ENCODE results near the gene WDR45B. TPM values are rescaled to one million over a fixed set of nuclear protein-coding genes. Genes with fewer than 3 reads are reported as not detected.

Gene WDR45B
- total RNA-seq = 10 to 100 TPM; 33.5 to 36.4 TPM

GRCh38 chr17:82648165-82648668 is at the start of gene WDR45B:
TSS of gene WDR45B (minus strand) at chr17:82648444. CDS start at chr17:82648340, 104 bp downstream.
- Mint-ChIP-seq H3K9me3 (no peaks in the 10 kb centered on the region), H3K4me1 (peaks cover 22% of the 10 kb centered on the region), H3K36me3 (ENCODE audit: low read depth) (peaks cover 11% of the 10 kb centered on the region), H3K27ac (peak within 1 kb of the TSS; percentile 82), H3K27me3 (no peaks in the 10 kb centered on the region), H3K4me3 (peak within 1 kb of the TSS; percentile 81)
- POLR2A ChIA-PET = no interaction called here
- DNase-seq = peak; percentile 88
- CTCF ChIA-PET = no interaction called here

GRCh38 chr17:82697808-82698064 is 49.5 kb upstream of the WDR45B start:
- peak overlapping the region; percentile 49 for H3K4me3 Mint-ChIP-seq
- peaks cover 9% of the 10 kb centered on the region for H3K36me3 Mint-ChIP-seq (ENCODE audit: low read depth)
- no peak overlapping the region for H3K27ac Mint-ChIP-seq
- DNase-seq = no peak
- H3K9me3 Mint-ChIP-seq = peaks cover 9% of the 10 kb centered on the region
- H3K4me1 Mint-ChIP-seq = peaks cover 5% of the 10 kb centered on the region
- H3K27me3 Mint-ChIP-seq = peaks cover 12% of the 10 kb centered on the region
- CTCF ChIA-PET = interaction anchor here (0.8 kb wide), 1 partner anchor 19 kb away, joined by 3 read pairs; no protein-coding TSS in a partner anchor
- POLR2A ChIA-PET = no interaction called here

- peaks cover 11% of the 10 kb centered on the region for H3K36me3 Mint-ChIP-seq (ENCODE audit: low read depth)
- peaks cover 12% of the 10 kb centered on the region for H3K27me3 Mint-ChIP-seq
- H3K4me1 Mint-ChIP-seq = peaks cover 5% of the 10 kb centered on the region
- peak overlapping the region; percentile 49 for H3K4me3 Mint-ChIP-seq
- no peak for DNase-seq
- peaks cover 9% of the 10 kb centered on the region for H3K9me3 Mint-ChIP-seq
- ChIA-PET CTCF (interaction anchor here (0.6 to 0.8 kb wide), 2 partner anchors 20 to 22 kb away, joined by 3 to 10 read pairs; no protein-coding TSS in a partner anchor), POLR2A (no interaction called here)
- H3K27ac Mint-ChIP-seq = no peak overlapping the region
Measured at GRCh38 chr17:82696916-82697807, 48.9 kb upstream of the WDR45B start.

- Mint-ChIP-seq H3K36me3 (ENCODE audit: low read depth) (peaks cover 11% of the 10 kb centered on the region), H3K27me3 (peaks cover 12% of the 10 kb centered on the region), H3K4me3 (no peak overlapping the region), H3K27ac (no peak overlapping the region), H3K9me3 (peaks cover 9% of the 10 kb centered on the region), H3K4me1 (peaks cover 5% of the 10 kb centered on the region)
- POLR2A ChIA-PET = no interaction called here
- no peak for DNase-seq
- CTCF ChIA-PET = interaction anchor here (0.6 kb wide), 2 partner anchors 21 to 26 kb away, joined by 3 to 10 read pairs; no protein-coding TSS in a partner anchor
Measured at GRCh38 chr17:82696259-82696658, 48.0 kb upstream of the WDR45B start.

- Mint-ChIP-seq H3K9me3 (peaks cover 9% of the 10 kb centered on the region), H3K27me3 (peaks cover 12% of the 10 kb centered on the region), H3K4me3 (no peak overlapping the region), H3K36me3 (ENCODE audit: low read depth) (peaks cover 13% of the 10 kb centered on the region), H3K4me1 (peaks cover 5% of the 10 kb centered on the region), H3K27ac (no peak overlapping the region)
- ChIA-PET POLR2A (no interaction called here), CTCF (interaction anchor here (0.6 to 0.7 kb wide), 3 partner anchors 171 to 733 kb away, joined by 3 read pairs; no protein-coding TSS in a partner anchor)
- no peak for DNase-seq
Measured at GRCh38 chr17:82694647-82695046, 46.4 kb upstream of the WDR45B start.

GRCh38 chr17:82693168-82693867 is 45.1 kb upstream of the WDR45B start:
- H3K27ac Mint-ChIP-seq = no peak overlapping the region
- peaks cover 9% of the 10 kb centered on the region for H3K9me3 Mint-ChIP-seq
- peaks cover 12% of the 10 kb centered on the region for H3K27me3 Mint-ChIP-seq
- H3K4me3 Mint-ChIP-seq = no peak overlapping the region
- no peak for DNase-seq
- POLR2A ChIA-PET = no interaction called here
- peaks cover 13% of the 10 kb centered on the region for H3K36me3 Mint-ChIP-seq (ENCODE audit: low read depth)
- peaks cover 5% of the 10 kb centered on the region for H3K4me1 Mint-ChIP-seq
- CTCF ChIA-PET = no interaction called here

- Mint-ChIP-seq H3K27ac (no peak overlapping the region), H3K4me3 (no peak overlapping the region), H3K36me3 (ENCODE audit: low read depth) (peaks cover 13% of the 10 kb centered on the region), H3K9me3 (peaks cover 9% of the 10 kb centered on the region), H3K4me1 (peaks cover 4% of the 10 kb centered on the region), H3K27me3 (peaks cover 10% of the 10 kb centered on the region)
- POLR2A ChIA-PET = no interaction called here
- no peak for DNase-seq
- CTCF ChIA-PET = no interaction called here
Measured at GRCh38 chr17:82692268-82692667, 44.0 kb upstream of the WDR45B start.

GRCh38 chr17:82691714-82692113 is 43.5 kb upstream of the WDR45B start:
- Mint-ChIP-seq H3K4me1 (no peaks in the 10 kb centered on the region), H3K27me3 (peaks cover 5% of the 10 kb centered on the region), H3K9me3 (peaks cover 9% of the 10 kb centered on the region), H3K4me3 (no peak overlapping the region), H3K27ac (no peak overlapping the region), H3K36me3 (ENCODE audit: low read depth) (peaks cover 13% of the 10 kb centered on the region)
- CTCF ChIA-PET = interaction anchor here (1.3 kb wide), 1 partner anchor 14 kb away, joined by 3 read pairs; no protein-coding TSS in a partner anchor
- DNase-seq = no peak
- POLR2A ChIA-PET = no interaction called here

GRCh38 chr17:82690786-82691489 is 42.7 kb upstream of the WDR45B start:
- no peak for DNase-seq
- no peaks in the 10 kb centered on the region for H3K27me3 Mint-ChIP-seq
- no peak overlapping the region for H3K27ac Mint-ChIP-seq
- peaks cover 9% of the 10 kb centered on the region for H3K9me3 Mint-ChIP-seq
- peaks cover 13% of the 10 kb centered on the region for H3K36me3 Mint-ChIP-seq (ENCODE audit: low read depth)
- H3K4me1 Mint-ChIP-seq = no peaks in the 10 kb centered on the region
- POLR2A ChIA-PET = no interaction called here
- no peak overlapping the region for H3K4me3 Mint-ChIP-seq
- CTCF ChIA-PET = interaction anchor here (1.3 kb wide), 1 partner anchor 13 kb away, joined by 3 read pairs; no protein-coding TSS in a partner anchor

GRCh38 chr17:82689077-82689476 is 40.8 kb upstream of the WDR45B start:
- no peak overlapping the region for H3K27ac Mint-ChIP-seq
- H3K4me3 Mint-ChIP-seq = no peak overlapping the region
- POLR2A ChIA-PET = no interaction called here
- CTCF ChIA-PET = no interaction called here
- H3K4me1 Mint-ChIP-seq = no peaks in the 10 kb centered on the region
- peaks cover 2% of the 10 kb centered on the region for H3K9me3 Mint-ChIP-seq
- peaks cover 5% of the 10 kb centered on the region for H3K36me3 Mint-ChIP-seq (ENCODE audit: low read depth)
- no peak for DNase-seq
- H3K27me3 Mint-ChIP-seq = no peaks in the 10 kb centered on the region

GRCh38 chr17:82687871-82688270 is 39.6 kb upstream of the WDR45B start:
- H3K27me3 Mint-ChIP-seq = no peaks in the 10 kb centered on the region
- H3K9me3 Mint-ChIP-seq = no peaks in the 10 kb centered on the region
- no peak overlapping the region for H3K27ac Mint-ChIP-seq
- ChIA-PET POLR2A (no interaction called here), CTCF (no interaction called here)
- no peak overlapping the region for H3K4me3 Mint-ChIP-seq
- no peaks in the 10 kb centered on the region for H3K4me1 Mint-ChIP-seq
- H3K36me3 Mint-ChIP-seq (ENCODE audit: low read depth) = peaks cover 4% of the 10 kb centered on the region
- DNase-seq = no peak

- peaks cover 2% of the 10 kb centered on the region for H3K36me3 Mint-ChIP-seq (ENCODE audit: low read depth)
- no peak overlapping the region for H3K4me3 Mint-ChIP-seq
- POLR2A ChIA-PET = no interaction called here
- no peaks in the 10 kb centered on the region for H3K4me1 Mint-ChIP-seq
- CTCF ChIA-PET = interaction anchor here (1.5 kb wide), 1 partner anchor 10 kb away, joined by 5 read pairs; no protein-coding TSS in a partner anchor
- no peaks in the 10 kb centered on the region for H3K9me3 Mint-ChIP-seq
- no peaks in the 10 kb centered on the region for H3K27me3 Mint-ChIP-seq
- DNase-seq = no peak
- no peak overlapping the region for H3K27ac Mint-ChIP-seq
Measured at GRCh38 chr17:82687375-82687861, 39.2 kb upstream of the WDR45B start.
